22Rv1 (cell line): ENCODE measurements around the gene DNAH8.

Experiments
- H3K27ac ChIP-seq: fragments of 450-650 bp; 2 replicates; pipeline ENCODE4 v1.5.1; 2017
- CTCF ChIP-seq: fragments of 450-650 bp; IDR thresholded peaks from 2 replicates; pipeline ENCODE4 v1.5.1; 2017; ENCODE audit warnings: mild to moderate bottlenecking
- ZFX ChIP-seq: fragments of 450-650 bp; IDR thresholded peaks from 2 replicates; pipeline ENCODE4 v1.6.1; 2017; ENCODE audit warnings: antibody characterized with exemption, borderline replicate concordance

Gene DNAH8

GRCh38 chr6:38805692-38806091 is 90.6 kb downstream of the DNAH8 start:
- H3K27ac ChIP-seq, result 0 out of 2 replicates have a peak overlapping the region, but pooled peaks have one; percentile 29
- TF ChIP-seq CTCF, result no peak
- no peak for TF ChIP-seq ZFX

GRCh38 chr6:38806271-38806670 is 91.2 kb downstream of the DNAH8 start:
- peak overlapping the region; percentile 29; the same call in 1 of the 2 replicates for H3K27ac ChIP-seq
- TF ChIP-seq ZFX (no peak), CTCF (peak; percentile 25; the same call in 1 of the 2 replicates)

- TF ChIP-seq ZFX (no peak), CTCF (no peak)
- H3K27ac ChIP-seq, result no peak overlapping the region
Observed at GRCh38 chr6:38806833-38807232, 91.7 kb downstream of the DNAH8 start.

DNA sequence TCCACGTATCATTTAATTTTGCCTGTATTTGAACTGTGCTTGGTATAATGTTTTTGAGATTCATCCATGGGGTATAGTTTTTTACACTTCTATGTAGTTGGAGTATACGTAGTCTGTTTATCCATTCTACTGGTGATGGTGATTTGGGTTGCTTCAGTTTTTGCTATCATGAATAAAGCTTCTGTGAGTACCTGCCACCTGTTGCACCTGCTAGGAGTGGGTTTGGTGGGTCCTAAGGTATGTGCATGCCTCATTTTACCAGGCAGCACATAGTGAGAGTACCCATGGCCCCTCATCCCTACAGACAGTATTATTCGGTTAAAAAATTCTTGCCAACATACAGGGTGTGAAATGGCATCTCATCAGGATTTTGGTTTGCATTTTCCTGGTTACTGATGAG is 92.9 kb downstream of the DNAH8 start:
- TF ChIP-seq ZFX, result no peak
- no peak for TF ChIP-seq CTCF
- no peak overlapping the region for H3K27ac ChIP-seq

DNA sequence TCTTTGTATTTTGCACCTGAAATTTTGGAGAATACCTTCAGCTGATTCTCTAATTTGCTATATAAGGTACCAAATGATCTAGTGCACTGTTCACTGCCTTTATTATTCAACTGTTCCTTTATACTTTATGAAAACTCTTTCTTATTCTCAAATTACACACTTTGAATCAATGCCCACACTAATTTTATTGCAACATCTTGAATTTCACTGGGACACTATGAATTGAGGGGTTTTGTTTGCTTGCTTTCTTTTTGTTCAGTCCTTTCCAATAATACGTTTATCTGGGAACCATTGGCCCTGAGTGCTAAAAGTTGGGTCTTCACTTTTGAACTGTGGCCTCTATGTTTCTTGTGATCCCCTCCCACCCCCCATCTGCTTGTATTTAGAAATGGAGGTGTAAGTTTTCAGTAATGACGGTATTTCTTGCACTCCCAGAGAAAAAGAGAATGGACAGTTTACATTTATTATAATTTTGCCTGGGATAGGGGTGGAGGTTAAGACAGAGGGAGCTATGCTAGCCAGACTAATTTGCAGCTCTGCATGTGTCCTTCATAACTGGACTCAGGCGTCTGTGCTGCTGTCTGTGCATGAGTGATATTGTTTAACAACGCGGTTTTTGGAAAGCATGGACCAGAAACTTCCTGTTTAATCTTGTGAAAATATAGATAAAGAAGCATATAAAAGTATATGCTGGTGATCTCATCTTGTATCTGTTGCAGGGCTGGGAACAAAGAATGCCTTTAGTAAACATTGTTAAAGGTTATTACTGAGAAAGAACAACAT is 98.1 kb downstream of the DNAH8 start:
- TF ChIP-seq ZFX (no peak), CTCF (no peak)
- H3K27ac ChIP-seq, result peak overlapping the region; percentile 75

GRCh38 chr6:38814761-38815160 is 99.7 kb downstream of the DNAH8 start:
- TF ChIP-seq ZFX (no peak), CTCF (no peak)
- peak overlapping the region; percentile 75 for H3K27ac ChIP-seq

GRCh38 chr6:38815250-38815649 is 100.1 kb downstream of the DNAH8 start:
- TF ChIP-seq CTCF (no peak), ZFX (no peak)

More at GRCh38 chr6:38815250-38815649, 100.1 kb downstream of the DNAH8 start:
- peak overlapping the region; percentile 75 for H3K27ac ChIP-seq
